ENCODE data around the gene GNA14.

DNA sequence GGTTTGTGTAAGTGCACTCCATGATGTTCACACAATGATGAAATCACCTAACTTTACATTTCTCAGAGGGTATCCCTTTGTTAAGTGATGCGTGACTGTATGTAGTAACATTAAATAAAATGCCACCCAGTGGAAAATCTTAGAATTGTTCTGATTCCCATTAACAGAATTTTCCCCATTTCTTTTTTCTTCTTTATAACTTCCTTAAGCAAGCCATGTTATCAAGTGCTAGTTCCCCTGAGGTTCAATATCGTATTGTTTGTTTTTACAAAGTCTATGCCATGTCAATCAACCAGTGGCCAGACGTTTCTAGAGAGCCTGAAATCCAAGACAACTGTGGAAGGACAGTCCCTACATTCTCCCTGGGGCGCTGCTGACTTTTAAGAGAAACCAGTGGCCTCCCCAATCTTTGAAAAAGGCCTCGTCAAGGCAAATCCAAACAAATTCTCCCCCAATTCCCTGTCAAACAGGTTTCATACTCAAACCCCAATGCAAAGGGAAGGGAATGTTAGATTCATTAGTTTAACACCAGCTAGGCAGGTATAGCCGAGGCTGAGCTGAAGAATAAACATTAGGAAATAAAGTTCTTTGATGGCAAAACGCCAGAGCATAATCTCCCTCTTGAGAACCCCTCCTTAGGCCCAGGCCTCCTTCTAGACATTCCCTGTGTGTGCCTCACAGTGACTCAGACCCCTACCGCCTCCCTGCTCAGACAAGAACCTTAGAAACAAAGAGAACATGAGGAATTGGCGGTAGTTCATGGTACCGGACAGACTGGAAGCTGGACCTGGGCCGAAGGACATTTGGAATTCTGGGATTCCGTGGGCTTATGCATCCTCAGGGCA, 198.7 kb downstream of the GNA14 start:
- TF ChIP-seq, protein P1, sequence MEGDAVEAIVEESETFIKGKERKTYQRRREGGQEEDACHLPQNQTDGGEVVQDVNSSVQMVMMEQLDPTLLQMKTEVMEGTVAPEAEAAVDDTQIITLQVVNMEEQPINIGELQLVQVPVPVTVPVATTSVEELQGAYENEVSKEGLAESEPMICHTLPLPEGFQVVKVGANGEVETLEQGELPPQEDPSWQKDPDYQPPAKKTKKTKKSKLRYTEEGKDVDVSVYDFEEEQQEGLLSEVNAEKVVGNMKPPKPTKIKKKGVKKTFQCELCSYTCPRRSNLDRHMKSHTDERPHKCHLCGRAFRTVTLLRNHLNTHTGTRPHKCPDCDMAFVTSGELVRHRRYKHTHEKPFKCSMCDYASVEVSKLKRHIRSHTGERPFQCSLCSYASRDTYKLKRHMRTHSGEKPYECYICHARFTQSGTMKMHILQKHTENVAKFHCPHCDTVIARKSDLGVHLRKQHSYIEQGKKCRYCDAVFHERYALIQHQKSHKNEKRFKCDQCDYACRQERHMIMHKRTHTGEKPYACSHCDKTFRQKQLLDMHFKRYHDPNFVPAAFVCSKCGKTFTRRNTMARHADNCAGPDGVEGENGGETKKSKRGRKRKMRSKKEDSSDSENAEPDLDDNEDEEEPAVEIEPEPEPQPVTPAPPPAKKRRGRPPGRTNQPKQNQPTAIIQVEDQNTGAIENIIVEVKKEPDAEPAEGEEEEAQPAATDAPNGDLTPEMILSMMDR (IDR thresholded peaks at IDR 0.05; ENCODE audit: extremely low read depth in 1 of 2, insufficient read depth in 1 of 2, low read depth in 1 of 2, low read length in 2 of 2): peak in 1 of 2 donors; percentile 7
- TF ChIP-seq POLR2A (IDR thresholded peaks at IDR 0.05; ENCODE audit: low read depth, low read length) (no peak), EZH2 (IDR thresholded peaks at IDR 0.05; ENCODE audit: borderline replicate concordance, low read depth, low read length, severe bottlenecking) (no peak), POLR2AphosphoS5 (IDR thresholded peaks at IDR 0.05; ENCODE audit: insufficient read depth, low read depth, low read length) (no peak), MYC (IDR thresholded peaks at IDR 0.05; ENCODE audit: low read depth, low read length) (no peak), GATA2 (IDR thresholded peaks at IDR 0.05; ENCODE audit: insufficient read depth, insufficient read length, low read depth, low read length) (no peak)
- TF ChIP-seq, protein P2, sequence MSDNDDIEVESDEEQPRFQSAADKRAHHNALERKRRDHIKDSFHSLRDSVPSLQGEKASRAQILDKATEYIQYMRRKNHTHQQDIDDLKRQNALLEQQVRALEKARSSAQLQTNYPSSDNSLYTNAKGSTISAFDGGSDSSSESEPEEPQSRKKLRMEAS (IDR thresholded peaks at IDR 0.05; ENCODE audit: insufficient read depth, insufficient read length): no peak
